Loucy (cell line): ENCODE data around the gene TMEM18.

ENCODE experiments used
- EZH2phosphoT487 ChIP-seq: fragments of 200-600 bp; IDR thresholded peaks from 2 replicates; pipeline ENCODE4 v1.6.1; 2018; ENCODE audit warnings: antibody characterized with exemption, mild to moderate bottlenecking, moderate library complexity, borderline replicate concordance
- TF ChIP-seq, protein P1 (sequence below): fragments of 200-600 bp; sonication (generic); conservative IDR thresholded peaks from 2 replicates; pipeline ENCODE4 v1.5.1; 2014; ENCODE audit warnings: mild to moderate bottlenecking, antibody characterized with exemption, low read length

DNA sequence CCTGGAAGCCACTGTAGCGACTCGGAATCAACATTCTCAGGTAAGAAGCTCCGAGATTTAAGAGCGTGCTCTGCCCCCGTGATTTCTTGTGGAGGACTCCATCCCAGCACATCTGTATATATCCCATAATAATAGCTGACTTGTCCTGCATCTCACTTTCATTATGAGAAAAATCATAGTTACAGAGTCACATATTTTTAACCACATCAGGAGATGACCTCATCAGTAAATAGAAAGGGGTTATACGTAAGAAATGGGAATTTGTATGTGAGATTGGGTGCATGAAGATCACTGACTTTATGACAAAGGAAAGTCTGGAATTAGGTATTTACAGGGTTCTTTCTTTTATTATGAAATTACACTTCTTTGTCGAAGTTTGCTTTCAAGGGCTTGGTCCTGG is 16.4 kb upstream of the TMEM18 start:
- TF ChIP-seq, protein P1, sequence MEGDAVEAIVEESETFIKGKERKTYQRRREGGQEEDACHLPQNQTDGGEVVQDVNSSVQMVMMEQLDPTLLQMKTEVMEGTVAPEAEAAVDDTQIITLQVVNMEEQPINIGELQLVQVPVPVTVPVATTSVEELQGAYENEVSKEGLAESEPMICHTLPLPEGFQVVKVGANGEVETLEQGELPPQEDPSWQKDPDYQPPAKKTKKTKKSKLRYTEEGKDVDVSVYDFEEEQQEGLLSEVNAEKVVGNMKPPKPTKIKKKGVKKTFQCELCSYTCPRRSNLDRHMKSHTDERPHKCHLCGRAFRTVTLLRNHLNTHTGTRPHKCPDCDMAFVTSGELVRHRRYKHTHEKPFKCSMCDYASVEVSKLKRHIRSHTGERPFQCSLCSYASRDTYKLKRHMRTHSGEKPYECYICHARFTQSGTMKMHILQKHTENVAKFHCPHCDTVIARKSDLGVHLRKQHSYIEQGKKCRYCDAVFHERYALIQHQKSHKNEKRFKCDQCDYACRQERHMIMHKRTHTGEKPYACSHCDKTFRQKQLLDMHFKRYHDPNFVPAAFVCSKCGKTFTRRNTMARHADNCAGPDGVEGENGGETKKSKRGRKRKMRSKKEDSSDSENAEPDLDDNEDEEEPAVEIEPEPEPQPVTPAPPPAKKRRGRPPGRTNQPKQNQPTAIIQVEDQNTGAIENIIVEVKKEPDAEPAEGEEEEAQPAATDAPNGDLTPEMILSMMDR: no peak
- no peak for TF ChIP-seq EZH2phosphoT487
